Transverse colon (tissue), 4 donors: ENCODE results near the gene SLC9B1. TPM values are rescaled to one million over a fixed set of nuclear protein-coding genes. Genes with fewer than 3 reads are reported as not detected.
A peak's percentile ranks its signal among the peaks of the same experiment; 100 is the strongest.
"Not testable (repeated sequence)": the region's sequence is repeated elsewhere in the genome, so short reads cannot be mapped to it uniquely, and the experiment has no call there.

Experiments used
- DNase-seq: peaks from one replicate; pipeline ENCODE4 v3.0.0-alpha.2; 2019
- H3K27ac ChIP-seq, 4 donors: fragments of 200-600 bp; sonication (generic); 2 replicates each; pipeline ENCODE4 v1.5.1; 2016 to 2018; ENCODE audit warnings: inconsistent platforms in 4 of 4
- H3K27me3 ChIP-seq: fragments of 200-600 bp; sonication (generic); 2 replicates; pipeline ENCODE4 v1.5.1; 2017; ENCODE audit warnings: inconsistent platforms
- H3K36me3 ChIP-seq, 4 donors: fragments of 200-600 bp; sonication (generic); 2 replicates each; pipeline ENCODE4 v1.5.1; 2017 to 2019; ENCODE audit warnings: inconsistent platforms in 4 of 4
- H3K4me1 ChIP-seq, 4 donors: fragments of 200-600 bp; sonication (generic); 2 replicates each; pipeline ENCODE4 v1.5.1; 2017 to 2020; ENCODE audit warnings: inconsistent platforms in 4 of 4
- H3K4me3 ChIP-seq, 4 donors: fragments of 200-600 bp; sonication (generic); 1 replicate in 1 of 4; 2 replicates in 3 of 4; pipeline versions ENCODE4 v1.5.1 to v1.6.1; 2017 to 2019; ENCODE audit warnings: inconsistent platforms in 4 of 4
- H3K9me3 ChIP-seq, 2 donors: fragments of 200-600 bp; sonication (generic); 2 replicates each; pipeline ENCODE4 v1.5.1; 2017 to 2019; ENCODE audit warnings: inconsistent platforms in 2 of 2
- CTCF ChIP-seq, 5 experiments: fragments of 200-600 bp in 3 of 5; fragments of 450-650 bp in 2 of 5; sonication (generic) in 3 of 5; IDR thresholded peaks; 1 replicate in 2 of 5; 2 replicates in 3 of 5; pipeline ENCODE4 v1.5.1; 2016 to 2017; ENCODE audit warnings: antibody characterized with exemption in 5 of 5, inconsistent platforms in 3 of 5, mild to moderate bottlenecking in 2 of 5, moderate library complexity in 1 of 5
- EP300 ChIP-seq: sonication (generic); formaldehyde crosslinking; IDR thresholded peaks from one replicate; pipeline ENCODE4 v1.6.1; 2017; ENCODE audit warnings: antibody characterized with exemption, low read depth
- POLR2A ChIP-seq: fragments of 450-650 bp; IDR thresholded peaks from one replicate; pipeline ENCODE4 v1.6.1; 2016; ENCODE audit warnings: antibody characterized with exemption, mild to moderate bottlenecking, moderate library complexity
- POLR2AphosphoS5 ChIP-seq, 3 donors: sonication (generic); formaldehyde crosslinking; IDR thresholded peaks; one replicate each; pipeline ENCODE4 v1.6.1; 2016; ENCODE audit warnings: antibody characterized with exemption in 3 of 3
- WGBS, 2 donors: methylation state at CpG; one replicate each; pipeline ENCODE4 v1.1.5; 2018; ENCODE audit warnings: low coverage in 1 of 2; 5-methylcytosine and 5-hydroxymethylcytosine counted together
- in situ Hi-C, 4 donors: fragments of 200-750 bp; cut with MboI; loops; one replicate each; pipeline versions ENCODE4 v1.15.0 to v1.15.1; 2017; ENCODE audit warnings: low sequenced_read_pairs in 3 of 4, low pct_ligation_motif_present in 1 of 4, low pct_unique_long_range_greater_than_20kb in 1 of 4
- intact Hi-C: fragments of 100-400 bp; cut with DNase I; formaldehyde crosslinking; loops from one replicate; pipeline ENCODE4 v1.15.1; 2023; ENCODE audit warnings: low total_unique reads
- total RNA-seq, 4 donors: library from RNA; depleted of rRNA; stranded (reverse); fragments of >200 nt; gene quantifications; one replicate each; pipeline ENCODE4 v1.1.0, GENCODE V29; 2016

Gene SLC9B1
- total RNA-seq, 4 donors from 2014 or later: 0.41 to 0.79 TPM; not detected in 2

GRCh38 chr4:102867278-102868152, 152.0 kb downstream of the SLC9B1 start:
- H3K27me3 ChIP-seq: no peaks in the 10 kb centered on the region
- intact Hi-C loops (loop anchor here (2.0 kb wide), 1 partner anchor 41 kb away; the partner anchor contains the start of gene UBE2D3), in situ Hi-C loops (no loop called here)
- H3K4me1 ChIP-seq: peaks cover 0 to 30% (median 13%) of the 10 kb centered on the region in 4 donors
- H3K4me3 ChIP-seq: peak overlapping the region in 3 of 4 donors; percentile 62 to 76 (median 76)
- DNase-seq: no peak
- WGBS, 2 donors: 76 to 80% methylated on average over 10 to 12 of the region's 12 CpGs
- peak overlapping the region; percentile 90 to 98 (median 96) for H3K27ac ChIP-seq
- TF ChIP-seq EP300 (no peak), POLR2AphosphoS5 (IDR thresholded peaks at IDR 0.05) (no peak), POLR2A (no peak), CTCF (IDR thresholded peaks at IDR 0.05) (no peak)
- H3K9me3 ChIP-seq: no peaks in the 10 kb centered on the region
- H3K36me3 ChIP-seq: no peaks in the 10 kb centered on the region

GRCh38 chr4:102865327-102865726, 154.2 kb downstream of the SLC9B1 start:
- H3K4me3 ChIP-seq, DNase-seq, H3K27me3 ChIP-seq, H3K36me3 ChIP-seq, intact Hi-C loops, H3K27ac ChIP-seq, in situ Hi-C loops, H3K9me3 ChIP-seq: not testable (repeated sequence)
- H3K4me1 ChIP-seq: peaks cover 0 to 18% (median 9%) of the 10 kb centered on the region in 4 donors
- whole genome bisulfite sequencing, 2 donors: 93 to 97% methylated on average over 5 of the region's 5 CpGs

- no peak for DNase-seq
- intact Hi-C loops: no loop called here
- H3K9me3 ChIP-seq: peaks cover 9% of the 10 kb centered on the region in 2 donors
- 100% methylated on average over 1 of the region's 1 CpG for WGBS, 2 donors
- peaks cover 0 to 4% (median 0%) of the 10 kb centered on the region in 4 donors for H3K4me1 ChIP-seq
- H3K27me3 ChIP-seq: no peaks in the 10 kb centered on the region
- in situ Hi-C loops: no loop called here
- H3K27ac ChIP-seq: peak overlapping the region in 1 of 4 donors; percentile 17
- no peak for TF ChIP-seq POLR2AphosphoS5 (IDR thresholded peaks at IDR 0.05)
- no peak for TF ChIP-seq POLR2A
- TF ChIP-seq EP300: no peak
- TF ChIP-seq CTCF (IDR thresholded peaks at IDR 0.05): no peak
- H3K36me3 ChIP-seq: no peaks in the 10 kb centered on the region
- H3K4me3 ChIP-seq: no peak overlapping the region
These were observed 156.8 kb downstream of the SLC9B1 start for GRCh38 chr4:102862747-102863146.

- intact Hi-C loops (no loop called here), in situ Hi-C loops (no loop called here)
- TF ChIP-seq POLR2AphosphoS5 (IDR thresholded peaks at IDR 0.05) (no peak), CTCF (IDR thresholded peaks at IDR 0.05) (no peak), EP300 (no peak), POLR2A (no peak)
- 89 to 100% methylated on average over 1 of the region's 1 CpG for WGBS, 2 donors
- no peaks in the 10 kb centered on the region for H3K36me3 ChIP-seq
- no peaks in the 10 kb centered on the region for H3K4me1 ChIP-seq
- H3K4me3 ChIP-seq: no peak overlapping the region
- no peaks in the 10 kb centered on the region for H3K27me3 ChIP-seq
- H3K27ac ChIP-seq: peak overlapping the region in 1 of 4 donors; percentile 17
- DNase-seq: no peak
- H3K9me3 ChIP-seq: peaks cover 9% of the 10 kb centered on the region in 2 donors
These were observed 157.5 kb downstream of the SLC9B1 start for GRCh38 chr4:102862016-102862415.
